KOPT-K1 (cell line): Measurements from ENCODE around the gene MOB1A.

Experiments
- H3K27ac ChIP-seq: fragments of 200-600 bp; sonication (generic); 2 replicates; pipeline ENCODE4 v1.5.1; 2016; ENCODE audit warnings: antibody characterized with exemption, mild to moderate bottlenecking, low read depth, low read length; ENCODE audit not compliant: poor library complexity, severe bottlenecking
- H3K36me3 ChIP-seq: fragments of 200-600 bp; sonication (generic); 2 replicates; pipeline ENCODE4 v1.5.1; 2017; ENCODE audit warnings: antibody characterized with exemption, mild to moderate bottlenecking, low read length, moderate library complexity; ENCODE audit not compliant: insufficient read depth
- H3K9me3 ChIP-seq: fragments of 200-600 bp; sonication (generic); 2 replicates; pipeline ENCODE4 v1.5.1; 2017; ENCODE audit warnings: antibody characterized with exemption, low read length, mild to moderate bottlenecking; ENCODE audit not compliant: insufficient read depth, poor library complexity, severe bottlenecking

The MOB1A gene

DNA sequence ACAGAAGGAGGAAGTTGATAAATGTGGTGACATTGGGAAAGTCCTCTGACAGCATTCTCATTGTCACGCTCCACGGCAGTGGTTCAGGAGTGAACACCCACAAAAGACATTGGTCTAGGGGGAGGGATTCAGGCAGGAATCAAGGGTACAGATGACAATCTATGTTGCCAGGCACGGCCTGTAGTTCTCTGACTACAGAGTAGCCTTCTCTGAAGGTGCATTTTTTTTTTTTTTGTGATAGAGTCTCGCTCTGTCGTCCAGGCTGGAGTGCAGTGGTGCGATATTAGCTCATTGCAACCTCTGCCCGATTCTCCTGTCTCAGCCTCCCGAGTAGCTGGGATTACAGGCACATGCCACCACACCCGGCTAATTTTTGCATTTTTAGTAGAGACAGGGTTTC, 7.4 kb upstream of the MOB1A start:
- H3K27ac ChIP-seq, result no peak overlapping the region
- H3K9me3 ChIP-seq, result no peaks in the 10 kb centered on the region
- H3K36me3 ChIP-seq, result no peaks in the 10 kb centered on the region

DNA sequence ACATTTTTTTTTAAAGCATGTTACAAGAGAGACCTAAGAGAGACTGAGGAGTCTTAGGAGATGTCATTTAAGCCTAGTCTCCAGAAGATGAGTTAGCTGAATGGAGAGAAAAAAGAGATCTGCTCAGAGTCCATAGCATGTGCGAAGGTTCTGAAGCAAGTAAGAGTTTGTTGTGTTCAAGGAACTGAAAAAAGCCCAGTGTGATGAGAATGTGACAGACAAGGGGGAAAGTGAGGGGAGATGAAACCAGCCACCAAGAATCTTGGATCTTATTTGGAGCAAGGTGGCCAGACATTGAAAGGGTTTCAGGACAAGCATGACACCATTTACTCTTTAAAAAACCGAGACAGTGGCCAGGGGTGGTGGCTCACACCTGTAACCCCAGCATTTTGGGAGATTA, 5.2 kb upstream of the MOB1A start:
- no peak overlapping the region for H3K27ac ChIP-seq
- no peaks in the 10 kb centered on the region for H3K9me3 ChIP-seq
- no peaks in the 10 kb centered on the region for H3K36me3 ChIP-seq

DNA sequence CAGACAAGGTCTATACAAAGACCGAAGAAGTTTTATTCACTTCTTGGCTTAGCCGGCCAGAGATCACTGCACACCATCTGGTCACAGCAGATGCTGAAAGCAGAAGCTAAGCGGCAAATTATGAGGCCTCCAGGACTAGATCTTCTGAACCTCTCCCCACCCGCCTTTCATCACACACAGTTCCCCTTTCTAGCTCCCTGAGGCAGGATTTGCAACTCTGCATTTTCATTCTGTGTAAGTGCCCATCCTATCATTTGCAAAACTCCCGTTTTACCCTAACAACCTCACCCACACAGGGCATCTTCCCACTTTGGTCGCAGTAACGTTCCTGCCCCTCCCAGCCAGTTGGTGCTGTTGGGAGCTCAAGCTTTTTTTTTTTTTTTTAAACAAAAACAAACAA, 3.1 kb upstream of the MOB1A start:
- H3K36me3 ChIP-seq, result peaks cover 7% of the 10 kb centered on the region
- H3K9me3 ChIP-seq, result peaks cover 2% of the 10 kb centered on the region
- no peak overlapping the region for H3K27ac ChIP-seq

DNA sequence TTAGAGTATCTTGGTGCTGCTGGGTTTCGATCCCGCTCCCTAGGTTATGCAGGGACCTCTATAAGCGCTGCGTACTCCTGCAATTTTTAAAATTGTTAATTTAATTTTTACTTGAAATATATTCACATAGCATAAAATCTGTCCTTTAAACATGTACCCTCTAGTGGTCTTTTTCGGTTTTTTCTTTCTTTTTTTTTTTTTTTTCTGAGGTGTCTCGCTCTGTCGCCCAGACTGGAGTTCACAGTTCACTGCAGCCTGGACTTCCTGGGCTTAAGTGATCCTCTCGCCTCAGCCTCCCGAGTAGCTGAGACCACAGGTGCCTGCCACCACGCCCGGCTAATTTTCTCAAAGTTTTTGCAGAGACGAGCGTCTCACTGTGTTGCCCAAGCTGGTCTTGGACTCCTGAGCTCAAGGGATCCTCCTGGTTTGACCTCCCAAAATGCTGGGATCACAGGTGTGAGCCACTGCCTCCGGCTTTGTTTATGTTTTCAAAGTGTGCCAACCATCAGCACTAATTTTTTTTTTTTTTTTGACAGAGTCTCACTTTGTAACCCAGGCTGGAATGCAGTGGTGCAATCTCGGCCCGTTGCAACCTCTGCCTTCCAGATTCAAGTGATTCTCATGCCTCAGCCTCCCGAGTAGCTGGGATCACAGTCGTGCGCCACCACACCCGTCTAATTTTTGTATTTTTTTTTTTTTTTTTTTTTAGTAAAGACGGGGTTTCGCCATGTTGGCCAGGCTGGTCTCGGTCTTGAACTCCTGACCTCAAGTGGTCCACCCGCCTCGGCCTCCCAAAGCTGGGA, 585 bp upstream of the MOB1A start:
- peaks cover 4% of the 10 kb centered on the region for H3K9me3 ChIP-seq
- peaks cover 26% of the 10 kb centered on the region for H3K36me3 ChIP-seq
- peak overlapping the region; percentile 92 for H3K27ac ChIP-seq

DNA sequence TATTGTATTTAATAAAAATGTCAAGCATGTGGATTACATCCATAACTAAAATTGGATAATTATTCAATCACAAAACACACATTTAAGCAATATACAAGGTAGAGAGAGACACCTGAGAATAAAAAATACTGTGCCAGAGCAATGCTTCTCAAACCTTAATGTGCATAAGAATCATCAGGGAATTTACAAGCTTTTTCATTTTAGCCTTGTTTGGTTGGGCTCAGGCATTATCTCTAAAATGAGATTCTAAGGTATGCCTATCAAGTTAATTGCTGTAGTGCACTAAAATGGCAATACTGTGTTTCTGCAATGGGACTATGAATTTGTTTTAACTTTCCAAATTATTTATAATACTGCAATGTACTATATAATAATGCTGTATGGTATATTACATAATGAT, 983 bp downstream of the MOB1A start:
- Histone ChIP-seq H3K27ac (peak overlapping the region; percentile 92), H3K9me3 (peaks cover 4% of the 10 kb centered on the region), H3K36me3 (peaks cover 32% of the 10 kb centered on the region)

DNA sequence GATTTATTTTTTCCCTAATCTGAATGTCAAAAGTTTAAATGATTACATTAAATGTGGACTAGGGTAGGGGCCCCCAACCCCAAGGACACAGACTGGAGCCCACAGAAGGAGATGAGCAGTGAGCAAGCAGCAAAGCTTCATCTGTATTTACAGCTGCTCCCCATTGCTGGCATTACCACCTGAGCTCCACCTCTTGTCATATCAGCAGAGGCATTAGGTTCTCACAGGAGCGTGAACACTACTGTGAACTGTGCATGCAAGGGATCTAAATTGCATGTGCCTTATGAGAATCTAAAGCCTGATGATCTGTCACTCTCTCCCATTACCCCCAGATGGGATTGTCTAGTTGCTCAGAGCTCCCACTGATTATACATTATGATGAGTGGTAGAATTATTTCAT, 3.8 kb downstream of the MOB1A start:
- H3K27ac ChIP-seq, result no peak overlapping the region
- peaks cover 60% of the 10 kb centered on the region for H3K36me3 ChIP-seq
- peaks cover 4% of the 10 kb centered on the region for H3K9me3 ChIP-seq

DNA sequence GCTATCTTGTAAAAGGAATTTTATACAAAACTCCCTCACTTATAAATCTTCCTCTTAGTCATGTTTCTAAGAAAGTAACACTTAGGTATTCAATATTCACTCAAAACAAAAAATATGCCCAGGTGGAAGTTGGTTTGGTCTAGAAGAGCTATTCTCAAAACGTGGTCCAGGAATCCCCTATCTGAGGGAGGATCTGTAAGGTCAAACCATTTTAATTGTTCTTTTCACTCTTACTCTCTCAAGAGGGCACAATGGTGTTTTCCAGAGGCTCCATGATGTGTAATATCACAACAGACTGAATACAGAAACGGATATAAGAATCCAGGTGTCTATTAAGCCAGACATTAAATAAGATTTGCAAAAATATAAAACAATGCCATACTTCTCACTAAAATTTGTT, 9.9 kb downstream of the MOB1A start:
- H3K9me3 ChIP-seq, result peaks cover 23% of the 10 kb centered on the region
- peaks cover 94% of the 10 kb centered on the region for H3K36me3 ChIP-seq
- no peak overlapping the region for H3K27ac ChIP-seq

DNA sequence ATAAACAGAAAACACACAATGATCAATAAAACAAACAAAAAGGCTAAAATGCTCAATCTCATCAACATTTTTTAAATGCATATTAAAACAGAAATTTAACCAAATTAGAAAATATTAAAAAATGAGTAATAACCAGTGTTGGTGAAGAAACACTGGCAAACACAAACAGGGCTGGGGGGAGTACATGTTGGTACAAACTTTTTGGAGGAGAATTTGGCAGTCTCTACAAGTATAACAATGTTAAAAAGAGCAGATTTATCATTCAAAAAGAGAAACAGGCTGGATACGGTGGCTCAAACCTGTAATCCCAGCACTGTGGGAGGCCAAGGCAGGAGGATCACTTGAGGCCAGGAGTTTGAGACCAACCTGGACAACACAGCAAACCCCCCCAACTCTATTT, 13.9 kb downstream of the MOB1A start:
- no peak overlapping the region for H3K27ac ChIP-seq
- peaks cover 23% of the 10 kb centered on the region for H3K9me3 ChIP-seq
- H3K36me3 ChIP-seq, result peaks cover 99% of the 10 kb centered on the region

DNA sequence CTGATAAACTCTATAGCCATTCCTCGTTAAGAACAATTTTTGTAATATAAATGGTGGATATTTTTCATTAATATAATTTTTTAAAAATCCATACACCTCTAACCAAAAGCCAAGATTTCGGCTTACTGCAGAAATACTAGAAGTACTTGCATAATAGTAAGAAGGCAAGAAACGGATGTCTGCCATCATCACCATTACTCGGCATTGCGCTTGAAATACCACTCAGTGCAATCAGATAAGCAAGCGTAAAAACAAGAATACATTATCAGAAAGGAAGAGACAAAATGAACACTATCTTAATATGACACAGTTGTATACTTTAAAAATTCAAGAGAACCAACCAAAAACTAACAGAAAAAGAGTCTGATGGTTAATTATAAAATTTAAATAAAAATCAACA, 15.7 kb downstream of the MOB1A start:
- H3K36me3 ChIP-seq, result peaks cover 99% of the 10 kb centered on the region
- peaks cover 23% of the 10 kb centered on the region for H3K9me3 ChIP-seq
- no peak overlapping the region for H3K27ac ChIP-seq

DNA sequence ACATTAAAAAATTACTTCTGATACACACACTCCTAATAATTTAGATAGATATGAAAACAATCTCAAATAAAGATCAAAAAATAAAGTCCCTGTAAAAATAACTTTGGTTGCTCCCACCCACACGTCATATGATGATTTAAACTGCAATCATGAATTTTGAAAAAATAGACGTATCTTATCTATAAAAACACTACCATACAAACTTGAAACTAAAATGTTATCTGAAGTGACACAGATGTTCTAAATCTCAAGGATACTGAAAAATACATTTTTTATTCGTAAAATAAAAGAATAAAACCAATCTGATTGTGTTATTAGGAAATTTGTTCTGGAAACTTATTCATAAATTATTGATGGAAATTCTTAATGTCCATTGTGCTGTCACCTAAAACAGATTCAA, 22.8 kb downstream of the MOB1A start:
- Histone ChIP-seq H3K36me3 (peaks cover 100% of the 10 kb centered on the region), H3K27ac (no peak overlapping the region), H3K9me3 (no peaks in the 10 kb centered on the region)

DNA sequence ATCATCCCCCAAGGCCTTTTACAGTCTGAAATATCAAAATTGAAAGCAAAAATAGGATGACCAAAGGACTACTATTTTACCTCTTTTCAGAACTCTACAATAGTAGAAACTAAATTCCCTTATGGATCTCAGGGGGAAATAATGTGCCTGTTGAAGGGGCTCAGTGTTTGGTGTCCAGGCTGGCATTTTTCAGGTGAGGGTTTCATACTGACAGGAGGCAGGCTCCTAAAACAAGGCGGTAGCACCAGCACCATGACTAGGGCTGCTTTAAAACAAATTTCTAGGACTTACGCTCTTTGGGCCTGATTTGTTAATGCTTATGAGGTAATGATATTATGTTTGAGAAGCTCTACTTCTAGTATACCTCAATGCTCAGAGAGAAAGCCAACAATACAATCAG, 25.7 kb downstream of the MOB1A start:
- Histone ChIP-seq H3K27ac (no peak overlapping the region), H3K36me3 (peaks cover 82% of the 10 kb centered on the region), H3K9me3 (no peaks in the 10 kb centered on the region)

DNA sequence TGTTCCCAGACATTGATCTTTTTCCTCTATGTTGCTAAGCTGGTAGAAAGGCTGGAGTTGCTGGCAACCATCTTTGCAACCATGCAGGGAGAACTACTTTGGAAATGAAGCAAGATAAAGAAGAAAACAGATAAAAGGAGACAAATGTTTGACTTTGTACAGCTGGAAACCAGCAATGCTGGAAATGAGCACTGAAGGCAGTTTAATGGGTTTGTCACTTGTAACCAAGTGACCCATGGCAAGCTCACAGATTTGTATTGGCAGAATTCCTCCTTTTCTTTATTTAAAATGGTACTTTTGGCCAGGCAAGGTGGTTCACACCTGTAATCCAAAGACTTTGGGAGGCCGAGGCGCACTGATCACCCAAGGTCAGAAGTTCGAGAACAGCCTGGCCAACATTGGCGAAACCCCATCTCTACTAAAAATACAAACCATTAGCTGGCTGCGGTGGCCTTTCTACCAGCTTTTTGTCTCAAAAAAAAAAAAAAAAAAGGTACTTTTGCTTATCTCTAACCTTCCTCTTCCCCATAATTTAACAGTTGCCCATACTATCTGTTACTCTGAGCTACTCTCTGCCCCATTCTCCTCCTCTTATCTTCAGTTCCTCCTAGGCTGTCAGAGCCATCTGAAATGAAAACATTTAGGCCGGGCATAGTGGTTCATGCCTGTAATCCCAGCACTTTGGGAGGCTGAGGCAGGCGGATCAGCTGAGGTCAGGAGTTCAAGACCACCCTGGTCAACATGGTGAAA, 28.9 kb downstream of the MOB1A start:
- Histone ChIP-seq H3K9me3 (no peaks in the 10 kb centered on the region), H3K27ac (no peak overlapping the region), H3K36me3 (peaks cover 53% of the 10 kb centered on the region)

DNA sequence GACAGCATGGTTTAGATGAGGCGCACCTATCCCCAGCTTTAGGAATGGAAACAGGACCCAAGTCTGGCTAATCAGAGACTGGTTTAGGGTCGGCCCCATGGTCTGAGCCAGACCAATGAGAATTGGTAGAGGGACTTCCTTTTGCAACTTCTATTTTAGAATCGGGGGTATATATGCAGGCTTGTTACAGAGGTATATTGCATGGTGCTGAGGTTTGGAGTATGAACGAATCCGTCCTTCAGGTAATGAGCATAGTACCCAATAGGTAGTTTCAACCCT, 29.5 kb downstream of the MOB1A start:
- H3K27ac ChIP-seq, result no peak overlapping the region

DNA sequence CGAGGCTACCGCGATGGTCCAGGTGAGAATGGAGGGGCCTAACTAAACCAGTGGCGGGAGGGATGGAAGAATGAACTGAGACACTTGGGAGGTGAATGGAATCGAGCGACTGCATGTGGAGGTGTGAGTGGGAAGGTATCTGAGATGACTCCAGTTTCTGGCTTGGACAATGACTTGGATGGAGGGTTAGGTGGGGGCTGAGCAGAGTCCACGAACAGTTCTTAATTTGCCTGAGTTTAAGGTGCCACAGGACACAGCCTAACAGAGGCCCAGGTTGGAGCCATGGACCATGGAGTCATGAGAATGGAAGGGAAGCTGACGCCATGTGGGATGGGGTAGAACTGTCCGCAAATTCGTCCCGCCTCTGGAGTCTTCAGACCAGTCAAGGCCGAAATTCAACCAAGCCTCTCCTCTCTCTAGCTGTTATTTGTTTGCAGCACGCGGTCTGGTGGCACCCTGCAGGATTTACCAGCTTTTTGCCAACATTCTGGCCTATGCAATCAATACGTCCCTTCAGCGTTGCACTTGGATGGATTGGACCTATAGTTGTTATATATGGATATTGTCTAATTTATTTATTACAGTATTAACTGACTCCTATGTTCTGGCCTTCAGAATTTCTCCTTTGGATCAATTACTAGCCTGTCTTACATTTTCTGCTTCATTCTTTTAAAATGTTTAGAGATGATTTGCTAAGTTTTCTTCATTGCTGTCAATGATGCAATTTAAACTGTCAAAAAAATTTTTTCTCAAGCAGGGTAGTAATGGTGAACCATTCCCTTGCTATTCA, 30.0 kb downstream of the MOB1A start:
- Histone ChIP-seq H3K27ac (no peak overlapping the region), H3K36me3 (peaks cover 48% of the 10 kb centered on the region), H3K9me3 (no peaks in the 10 kb centered on the region)

More for the DNA sequence above, 29.5 kb downstream of the MOB1A start:
- no peaks in the 10 kb centered on the region for H3K9me3 ChIP-seq
- peaks cover 53% of the 10 kb centered on the region for H3K36me3 ChIP-seq

DNA sequence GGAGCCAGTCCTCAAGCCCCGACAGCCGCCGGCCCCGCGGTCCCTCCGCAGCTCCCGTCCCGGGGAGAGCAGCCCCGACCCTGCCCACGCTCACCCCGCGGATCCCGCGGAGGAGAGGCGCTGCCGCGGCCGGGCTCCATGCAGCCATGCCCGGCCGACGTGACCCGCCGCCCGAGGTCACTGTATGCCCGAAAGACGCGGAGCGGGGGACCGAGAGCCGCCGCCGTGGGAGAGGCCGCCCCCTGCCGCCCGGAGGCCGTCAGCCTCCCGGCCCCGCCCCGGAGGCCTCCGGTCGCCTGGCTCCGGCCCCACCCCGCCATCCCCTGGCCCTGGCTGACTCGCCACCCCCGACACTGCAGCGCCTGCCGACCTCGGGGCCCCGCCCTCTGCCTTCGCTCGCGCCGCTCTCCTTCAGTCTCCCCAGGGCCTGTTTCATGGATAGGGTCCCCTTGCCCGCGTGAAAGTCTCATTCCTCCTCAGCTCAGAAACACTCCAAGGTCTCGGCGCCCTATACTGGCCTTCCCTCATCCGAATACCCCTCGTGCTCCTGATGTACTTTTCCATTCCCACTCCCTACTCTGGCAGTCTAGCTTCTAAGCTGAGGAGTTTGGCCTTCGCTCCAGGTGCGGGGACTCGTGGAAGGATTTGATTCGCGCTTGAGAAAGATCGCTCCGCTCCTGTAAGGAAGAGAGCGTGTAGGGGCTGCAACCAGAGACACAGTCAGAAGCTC, 30.8 kb downstream of the MOB1A start, which contains the start of gene BOLA3:
Gene BOLA3 (minus strand): TSS at position 186 of the 730 bp plus-strand sequence. CDS start 38 bp downstream, at position 148.
- peak within 1 kb of the TSS; percentile 69 for H3K27ac ChIP-seq
- H3K9me3 ChIP-seq, result no peaks in the 10 kb centered on the region
- peaks cover 41% of the 10 kb centered on the region for H3K36me3 ChIP-seq
